ENCODE data around the gene CIP2A. TPM values are rescaled to one million over a fixed set of nuclear protein-coding genes. Genes with fewer than 3 reads are reported as not detected.

The CIP2A gene
- total and polyA plus RNA-seq, 2 of the 13 experiments (the other 11 are each of a cell fraction or from before 2014, with no cell fraction given), result 7.8 to 36.9 TPM

DNA sequence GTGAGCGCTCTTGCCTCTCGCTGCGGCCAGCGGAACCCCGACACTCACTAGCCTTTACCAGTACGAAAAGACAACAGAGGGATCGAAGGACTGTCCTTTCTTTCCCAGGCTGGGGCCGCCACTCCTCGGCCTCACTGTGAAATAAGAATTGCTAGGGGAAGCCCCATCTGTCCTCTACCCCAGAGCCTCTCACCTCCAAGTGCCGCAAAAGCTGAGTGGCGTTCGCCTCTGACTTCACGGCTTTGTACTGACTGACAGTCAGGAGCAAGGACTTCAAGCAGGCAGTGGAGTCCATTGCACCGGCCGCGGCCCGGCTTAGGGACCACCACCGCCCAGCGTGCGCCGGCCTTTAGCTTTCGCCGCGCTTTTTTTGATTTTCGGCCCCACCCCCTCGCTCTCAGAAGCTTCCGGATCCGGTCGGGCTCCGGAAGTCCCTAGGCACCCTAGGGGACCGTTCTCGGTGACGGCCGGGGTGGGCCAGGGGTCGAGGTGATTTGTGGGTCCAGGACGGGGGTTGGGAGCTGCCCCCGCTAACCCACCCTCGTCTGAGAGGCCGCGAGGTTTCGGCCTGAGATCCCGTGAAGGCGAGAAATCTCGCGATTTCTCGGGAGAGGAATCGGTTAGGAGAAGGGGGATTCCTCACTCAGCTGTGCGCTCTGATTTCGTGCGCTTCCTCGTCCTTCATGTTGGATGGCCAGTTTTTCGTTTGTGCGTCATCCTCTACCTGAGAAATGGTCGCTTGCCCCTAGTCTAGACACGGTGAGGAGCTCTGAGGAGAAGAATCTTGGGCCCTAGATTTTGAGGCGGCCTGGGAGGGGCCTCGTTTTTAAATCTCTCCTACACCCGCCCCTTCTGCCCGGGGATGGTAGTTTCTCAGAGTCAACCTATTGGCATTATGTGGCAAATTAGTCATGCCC lies at the start of gene CIP2A, which contains the start of gene DZIP3 (continued):
- TF ChIP-seq SP4 (CRISPR knock-in tag; IDR thresholded peaks at IDR 0.05), result peak; percentile 64; the same call in 1 of the 2 replicates
- TF ChIP-seq HNRNPH1 (optimal IDR thresholded peaks at IDR 0.05; ENCODE audit: low read depth, low read length), result no peak
- TF ChIP-seq, protein P1, sequence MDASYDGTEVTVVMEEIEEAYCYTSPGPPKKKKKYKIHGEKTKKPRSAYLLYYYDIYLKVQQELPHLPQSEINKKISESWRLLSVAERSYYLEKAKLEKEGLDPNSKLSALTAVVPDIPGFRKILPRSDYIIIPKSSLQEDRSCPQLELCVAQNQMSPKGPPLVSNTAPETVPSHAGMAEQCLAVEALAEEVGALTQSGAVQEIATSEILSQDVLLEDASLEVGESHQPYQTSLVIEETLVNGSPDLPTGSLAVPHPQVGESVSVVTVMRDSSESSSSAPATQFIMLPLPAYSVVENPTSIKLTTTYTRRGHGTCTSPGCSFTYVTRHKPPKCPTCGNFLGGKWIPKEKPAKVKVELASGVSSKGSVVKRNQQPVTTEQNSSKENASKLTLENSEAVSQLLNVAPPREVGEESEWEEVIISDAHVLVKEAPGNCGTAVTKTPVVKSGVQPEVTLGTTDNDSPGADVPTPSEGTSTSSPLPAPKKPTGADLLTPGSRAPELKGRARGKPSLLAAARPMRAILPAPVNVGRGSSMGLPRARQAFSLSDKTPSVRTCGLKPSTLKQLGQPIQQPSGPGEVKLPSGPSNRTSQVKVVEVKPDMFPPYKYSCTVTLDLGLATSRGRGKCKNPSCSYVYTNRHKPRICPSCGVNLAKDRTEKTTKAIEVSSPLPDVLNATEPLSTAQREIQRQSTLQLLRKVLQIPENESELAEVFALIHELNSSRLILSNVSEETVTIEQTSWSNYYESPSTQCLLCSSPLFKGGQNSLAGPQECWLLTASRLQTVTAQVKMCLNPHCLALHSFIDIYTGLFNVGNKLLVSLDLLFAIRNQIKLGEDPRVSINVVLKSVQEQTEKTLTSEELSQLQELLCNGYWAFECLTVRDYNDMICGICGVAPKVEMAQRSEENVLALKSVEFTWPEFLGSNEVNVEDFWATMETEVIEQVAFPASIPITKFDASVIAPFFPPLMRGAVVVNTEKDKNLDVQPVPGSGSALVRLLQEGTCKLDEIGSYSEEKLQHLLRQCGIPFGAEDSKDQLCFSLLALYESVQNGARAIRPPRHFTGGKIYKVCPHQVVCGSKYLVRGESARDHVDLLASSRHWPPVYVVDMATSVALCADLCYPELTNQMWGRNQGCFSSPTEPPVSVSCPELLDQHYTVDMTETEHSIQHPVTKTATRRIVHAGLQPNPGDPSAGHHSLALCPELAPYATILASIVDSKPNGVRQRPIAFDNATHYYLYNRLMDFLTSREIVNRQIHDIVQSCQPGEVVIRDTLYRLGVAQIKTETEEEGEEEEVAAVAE (CRISPR knock-in tag; IDR thresholded peaks at IDR 0.05; ENCODE audit: borderline replicate concordance), result no peak
- no peak; the same call in 1 of the 2 replicates for TF ChIP-seq NFYC (CRISPR knock-in tag; IDR thresholded peaks at IDR 0.05)
- peak; percentile 87; the same call in 1 of the 2 replicates for TF ChIP-seq ZNF788 (CRISPR knock-in tag; IDR thresholded peaks at IDR 0.05; ENCODE audit: borderline replicate concordance)
- TF ChIP-seq STAT5B (CRISPR knock-in tag; IDR thresholded peaks at IDR 0.05), result no peak; the same call in 1 of the 2 replicates
- TF ChIP-seq POLR2G (IDR thresholded peaks at IDR 0.05; ENCODE audit: low read depth, low read length), result peak; percentile 96
- TF ChIP-seq ARNTL (CRISPR knock-in tag; IDR thresholded peaks at IDR 0.05), result no peak
- 0 out of 2 replicates have a peak, but pooled peaks have one; percentile 56 for TF ChIP-seq ZFP82 (CRISPR knock-in tag; IDR thresholded peaks at IDR 0.05; ENCODE audit: borderline replicate concordance)
- TF ChIP-seq, protein P2, sequence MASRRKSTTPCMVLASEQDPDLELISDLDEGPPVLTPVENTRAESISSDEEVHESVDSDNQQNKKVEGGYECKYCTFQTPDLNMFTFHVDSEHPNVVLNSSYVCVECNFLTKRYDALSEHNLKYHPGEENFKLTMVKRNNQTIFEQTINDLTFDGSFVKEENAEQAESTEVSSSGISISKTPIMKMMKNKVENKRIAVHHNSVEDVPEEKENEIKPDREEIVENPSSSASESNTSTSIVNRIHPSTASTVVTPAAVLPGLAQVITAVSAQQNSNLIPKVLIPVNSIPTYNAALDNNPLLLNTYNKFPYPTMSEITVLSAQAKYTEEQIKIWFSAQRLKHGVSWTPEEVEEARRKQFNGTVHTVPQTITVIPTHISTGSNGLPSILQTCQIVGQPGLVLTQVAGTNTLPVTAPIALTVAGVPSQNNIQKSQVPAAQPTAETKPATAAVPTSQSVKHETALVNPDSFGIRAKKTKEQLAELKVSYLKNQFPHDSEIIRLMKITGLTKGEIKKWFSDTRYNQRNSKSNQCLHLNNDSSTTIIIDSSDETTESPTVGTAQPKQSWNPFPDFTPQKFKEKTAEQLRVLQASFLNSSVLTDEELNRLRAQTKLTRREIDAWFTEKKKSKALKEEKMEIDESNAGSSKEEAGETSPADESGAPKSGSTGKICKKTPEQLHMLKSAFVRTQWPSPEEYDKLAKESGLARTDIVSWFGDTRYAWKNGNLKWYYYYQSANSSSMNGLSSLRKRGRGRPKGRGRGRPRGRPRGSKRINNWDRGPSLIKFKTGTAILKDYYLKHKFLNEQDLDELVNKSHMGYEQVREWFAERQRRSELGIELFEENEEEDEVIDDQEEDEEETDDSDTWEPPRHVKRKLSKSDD (CRISPR knock-in tag; IDR thresholded peaks at IDR 0.05; ENCODE audit: low read depth), result 0 out of 2 replicates have a peak, but pooled peaks have one; percentile 20
- TF ChIP-seq ZFP41 (CRISPR knock-in tag; IDR thresholded peaks at IDR 0.05; ENCODE audit: borderline replicate concordance), result no peak
- TF ChIP-seq ZNF605 (CRISPR knock-in tag; IDR thresholded peaks at IDR 0.05), result peak; percentile 79
- TF ChIP-seq, protein P3, sequence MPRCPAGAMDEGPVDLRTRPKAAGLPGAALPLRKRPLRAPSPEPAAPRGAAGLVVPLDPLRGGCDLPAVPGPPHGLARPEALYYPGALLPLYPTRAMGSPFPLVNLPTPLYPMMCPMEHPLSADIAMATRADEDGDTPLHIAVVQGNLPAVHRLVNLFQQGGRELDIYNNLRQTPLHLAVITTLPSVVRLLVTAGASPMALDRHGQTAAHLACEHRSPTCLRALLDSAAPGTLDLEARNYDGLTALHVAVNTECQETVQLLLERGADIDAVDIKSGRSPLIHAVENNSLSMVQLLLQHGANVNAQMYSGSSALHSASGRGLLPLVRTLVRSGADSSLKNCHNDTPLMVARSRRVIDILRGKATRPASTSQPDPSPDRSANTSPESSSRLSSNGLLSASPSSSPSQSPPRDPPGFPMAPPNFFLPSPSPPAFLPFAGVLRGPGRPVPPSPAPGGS (CRISPR knock-in tag; IDR thresholded peaks at IDR 0.05), result 0 out of 2 replicates have a peak, but pooled peaks have one; percentile 28
- peak; percentile 97 for TF ChIP-seq ZNF501 (CRISPR knock-in tag; IDR thresholded peaks at IDR 0.05)
- TF ChIP-seq, protein P4, sequence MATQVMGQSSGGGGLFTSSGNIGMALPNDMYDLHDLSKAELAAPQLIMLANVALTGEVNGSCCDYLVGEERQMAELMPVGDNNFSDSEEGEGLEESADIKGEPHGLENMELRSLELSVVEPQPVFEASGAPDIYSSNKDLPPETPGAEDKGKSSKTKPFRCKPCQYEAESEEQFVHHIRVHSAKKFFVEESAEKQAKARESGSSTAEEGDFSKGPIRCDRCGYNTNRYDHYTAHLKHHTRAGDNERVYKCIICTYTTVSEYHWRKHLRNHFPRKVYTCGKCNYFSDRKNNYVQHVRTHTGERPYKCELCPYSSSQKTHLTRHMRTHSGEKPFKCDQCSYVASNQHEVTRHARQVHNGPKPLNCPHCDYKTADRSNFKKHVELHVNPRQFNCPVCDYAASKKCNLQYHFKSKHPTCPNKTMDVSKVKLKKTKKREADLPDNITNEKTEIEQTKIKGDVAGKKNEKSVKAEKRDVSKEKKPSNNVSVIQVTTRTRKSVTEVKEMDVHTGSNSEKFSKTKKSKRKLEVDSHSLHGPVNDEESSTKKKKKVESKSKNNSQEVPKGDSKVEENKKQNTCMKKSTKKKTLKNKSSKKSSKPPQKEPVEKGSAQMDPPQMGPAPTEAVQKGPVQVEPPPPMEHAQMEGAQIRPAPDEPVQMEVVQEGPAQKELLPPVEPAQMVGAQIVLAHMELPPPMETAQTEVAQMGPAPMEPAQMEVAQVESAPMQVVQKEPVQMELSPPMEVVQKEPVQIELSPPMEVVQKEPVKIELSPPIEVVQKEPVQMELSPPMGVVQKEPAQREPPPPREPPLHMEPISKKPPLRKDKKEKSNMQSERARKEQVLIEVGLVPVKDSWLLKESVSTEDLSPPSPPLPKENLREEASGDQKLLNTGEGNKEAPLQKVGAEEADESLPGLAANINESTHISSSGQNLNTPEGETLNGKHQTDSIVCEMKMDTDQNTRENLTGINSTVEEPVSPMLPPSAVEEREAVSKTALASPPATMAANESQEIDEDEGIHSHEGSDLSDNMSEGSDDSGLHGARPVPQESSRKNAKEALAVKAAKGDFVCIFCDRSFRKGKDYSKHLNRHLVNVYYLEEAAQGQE (IDR thresholded peaks at IDR 0.05; ENCODE audit: borderline replicate concordance in 1 of 2, low read depth in 1 of 2, low read length in 2 of 2), result 0 out of 4 replicates have a peak, but pooled peaks of 1 of the 2 experiments have one; percentile 16
